GM19239 (cell line): ENCODE results near the gene TPM3.
A peak's percentile ranks its signal among the peaks of the same experiment; 100 is the strongest.
"Not testable (repeated sequence)": the region's sequence is repeated elsewhere in the genome, so short reads cannot be mapped to it uniquely, and the experiment has no call there.

Experiments used
- DNase-seq: peaks from one replicate; pipeline ENCODE4 v3.0.0; 2011; ENCODE audit warnings: low spot score; ENCODE audit not compliant: insufficient read length
- FAIRE-seq: peaks from 2 replicates; lab custom pipeline; 2011; peaks lifted over from hg19 to GRCh38; lab: Jason Lieb, UNC

Gene TPM3

DNA sequence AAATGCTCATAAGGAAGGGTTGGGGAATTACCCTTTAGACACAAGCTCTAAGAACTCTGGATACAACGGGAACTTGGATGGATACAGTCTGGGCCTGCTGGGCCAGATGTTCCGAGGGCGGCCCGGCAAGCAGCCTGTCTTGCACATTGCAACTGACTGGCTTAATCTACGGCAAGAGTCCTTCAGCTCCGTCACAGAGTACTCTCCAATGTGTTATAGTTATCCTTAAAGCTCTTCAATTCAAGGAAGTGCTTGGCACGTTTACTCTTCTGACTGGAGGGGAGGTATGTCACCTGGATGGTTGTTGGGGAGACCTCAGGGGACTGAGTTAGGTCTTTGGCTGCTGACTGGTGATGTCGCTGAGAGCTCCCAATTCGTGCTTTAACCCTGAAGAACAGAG is 15.4 kb upstream of the TPM3 start:
- DNase-seq (no peak), FAIRE-seq (no peak)

GRCh38 chr1:154206196-154206595 is 14.3 kb upstream of the TPM3 start, which contains the start of gene CFAP141:
TSS of gene CFAP141 (minus strand) at chr1:154206333. CDS start at chr1:154206307, 26 bp downstream.
- FAIRE-seq = no peak
- DNase-seq = no peak

GRCh38 chr1:154205778-154206177 is 13.9 kb upstream of the TPM3 start:
- not testable (repeated sequence) for DNase-seq, FAIRE-seq

DNA sequence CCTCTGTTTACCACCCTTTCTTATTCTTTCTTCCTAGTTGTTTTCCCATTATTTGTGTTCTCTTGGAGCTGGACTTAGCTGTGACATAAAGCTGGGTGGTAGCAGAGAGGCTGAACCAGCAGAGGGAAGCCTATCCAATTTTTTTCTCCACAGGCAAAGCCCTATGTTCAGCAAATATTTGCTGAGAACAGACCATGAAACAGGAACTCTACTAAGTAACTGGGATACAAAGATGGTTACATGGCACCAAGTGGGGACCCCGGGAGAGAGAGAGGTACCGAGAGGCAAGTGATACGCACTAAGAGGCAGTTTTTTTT is 7.6 kb upstream of the TPM3 start:
- no peak for DNase-seq
- FAIRE-seq = no peak

DNA sequence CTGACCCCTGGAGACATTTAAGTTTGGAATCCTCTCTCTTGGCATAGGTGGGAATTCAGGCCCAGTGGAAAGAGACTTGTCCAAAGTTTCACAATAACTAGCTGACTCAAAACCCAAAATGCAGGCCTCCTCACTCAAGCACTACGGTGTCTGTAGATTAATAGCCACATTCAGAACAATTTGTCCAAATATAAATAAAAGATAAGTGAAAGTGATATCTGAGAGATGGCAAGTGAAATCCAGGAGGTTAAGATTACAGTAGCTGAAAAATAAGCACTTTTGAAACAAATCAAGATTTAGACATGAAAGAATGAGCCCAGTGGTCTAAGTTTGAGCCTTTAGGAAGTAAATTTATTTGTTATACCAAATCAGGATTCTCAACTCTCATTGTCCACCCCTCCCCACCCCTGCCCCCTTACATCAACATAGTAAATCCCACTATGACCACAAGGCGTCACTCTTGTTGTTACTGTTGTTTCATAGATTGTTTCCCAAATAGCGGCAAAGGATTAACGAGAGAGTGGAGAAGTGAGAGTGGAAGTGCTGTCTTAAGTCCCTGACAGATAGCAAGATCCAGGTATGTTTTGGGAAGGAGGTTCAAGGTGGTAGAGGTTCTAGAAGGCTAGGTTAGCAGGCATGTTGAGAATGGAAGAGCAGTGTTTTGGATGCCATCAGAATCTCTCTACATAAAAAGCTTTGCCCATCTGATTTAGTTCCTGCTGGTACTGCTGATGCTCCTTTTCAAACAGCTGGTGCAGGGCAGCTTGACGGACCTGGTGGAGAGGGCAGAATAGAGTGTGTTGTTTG is 7.1 kb upstream of the TPM3 start:
- FAIRE-seq (peak; percentile 79), DNase-seq (no peak)

GRCh38 chr1:154193821-154194220 is 1.9 kb upstream of the TPM3 start:
- FAIRE-seq = no peak
- DNase-seq = no peak

DNA sequence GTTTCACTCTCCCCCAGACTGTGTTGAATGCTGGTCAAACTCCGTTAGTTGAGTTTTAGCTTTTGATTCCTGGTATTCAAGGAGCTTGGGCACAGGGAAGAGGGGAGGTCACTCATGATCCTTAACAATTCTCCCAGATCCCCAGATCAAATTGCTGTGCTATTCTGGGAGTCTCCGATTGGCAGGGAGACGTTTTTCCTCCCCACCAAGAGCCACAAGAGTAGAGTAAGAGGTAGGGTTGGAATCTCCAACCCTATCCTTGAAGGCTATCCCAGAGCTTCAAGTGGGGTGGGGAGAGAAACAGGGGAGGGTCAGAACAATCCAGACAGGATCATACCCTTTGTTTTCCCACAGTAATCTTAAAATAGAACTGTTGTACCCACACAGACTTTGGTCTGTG is 576 bp upstream of the TPM3 start:
- FAIRE-seq = no peak
- no peak for DNase-seq

DNA sequence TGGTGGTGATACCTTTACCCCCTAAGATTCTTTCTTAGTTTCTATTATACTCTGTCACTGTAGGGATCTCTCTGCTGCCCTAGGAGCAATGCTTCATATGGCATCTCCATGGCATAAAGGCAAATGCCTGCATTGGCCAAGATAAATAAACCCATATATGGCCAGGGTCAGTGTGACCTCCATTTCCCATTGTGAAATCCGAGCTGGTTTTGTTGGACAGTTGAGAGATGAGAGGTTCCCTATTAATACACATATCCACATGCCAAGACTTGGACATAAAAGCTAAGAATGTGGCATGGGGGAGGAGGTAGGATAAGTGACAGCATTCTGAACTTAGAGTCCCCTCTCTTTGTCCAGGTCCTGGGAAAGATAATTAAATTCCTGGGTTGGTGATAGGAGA is 1.4 kb downstream of the TPM3 start:
- FAIRE-seq (no peak), DNase-seq (no peak)

DNA sequence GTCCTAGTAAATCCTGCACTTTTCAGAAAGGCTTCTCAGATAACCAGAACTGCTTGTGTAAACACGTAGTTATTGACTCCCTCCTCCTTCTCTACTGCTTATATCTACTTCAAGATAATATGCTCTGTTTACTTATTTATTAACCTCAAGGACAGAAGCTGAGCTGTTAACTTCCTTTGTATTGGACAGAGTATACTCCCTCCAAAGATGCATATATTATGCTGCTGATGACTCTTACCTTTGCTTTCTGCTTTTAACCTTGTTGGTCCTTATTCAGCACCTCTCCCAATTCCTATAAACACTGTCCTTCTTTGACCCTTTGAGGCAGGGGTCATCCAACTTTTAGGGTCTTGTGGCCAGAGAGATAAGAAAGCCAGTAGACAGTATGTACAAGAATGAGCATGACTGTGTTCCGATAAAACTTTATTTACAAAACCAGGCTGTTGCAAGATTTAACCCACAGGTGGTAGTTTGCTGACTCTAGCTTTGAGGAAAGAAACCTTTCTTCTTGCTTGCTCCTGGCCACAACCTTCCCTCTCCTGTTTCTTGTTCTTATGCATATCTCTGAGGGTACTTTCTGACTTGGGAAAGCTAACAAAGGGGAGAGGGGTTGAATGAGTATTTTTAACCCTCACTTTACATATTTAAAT is 4.9 kb downstream of the TPM3 start:
- FAIRE-seq = no peak
- no peak for DNase-seq

- DNase-seq = no peak
- no peak for FAIRE-seq
These were observed 5.7 kb downstream of the TPM3 start for GRCh38 chr1:154186177-154186576.

DNA sequence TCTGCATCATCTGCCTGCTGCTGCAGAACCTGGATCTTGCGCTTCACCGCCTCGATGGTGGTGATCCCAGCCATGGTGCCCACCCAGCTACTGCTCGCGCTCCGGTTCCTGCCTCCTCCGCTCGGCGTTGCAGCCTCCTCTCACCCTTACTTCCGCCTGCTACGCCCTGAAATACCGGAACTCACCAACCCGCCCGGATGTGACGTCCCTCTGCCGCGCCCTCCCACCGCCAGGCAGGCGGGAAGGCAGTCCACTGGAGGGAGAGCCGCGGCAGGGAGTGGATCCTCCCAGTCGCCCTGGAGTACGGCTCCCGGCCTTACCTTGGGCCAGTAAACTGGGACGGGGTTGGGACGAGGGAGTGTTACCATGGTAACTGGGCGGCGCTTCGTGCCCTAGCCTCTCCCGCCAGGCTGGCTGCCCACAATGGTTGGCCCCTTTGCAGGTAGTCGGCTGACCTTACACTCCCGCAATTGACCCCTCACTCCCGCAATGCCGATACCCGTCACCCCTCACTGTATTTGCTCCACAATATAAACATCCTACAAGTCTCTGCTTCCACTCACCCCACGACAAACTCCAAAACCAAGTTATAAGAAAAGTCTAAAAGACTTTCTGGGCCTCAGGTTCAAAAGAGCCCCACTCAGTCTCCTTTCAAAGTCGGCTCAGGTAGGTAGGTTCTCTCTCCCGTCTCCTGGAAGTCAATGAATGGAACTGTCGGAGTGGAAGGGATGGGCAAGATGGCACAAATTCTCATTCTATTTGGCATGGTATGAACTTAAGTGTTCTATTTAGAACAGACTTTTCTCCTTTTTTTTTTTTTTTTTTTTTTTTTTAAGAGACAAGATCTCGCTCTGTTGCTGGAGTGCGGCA is 8.6 kb downstream of the TPM3 start:
- FAIRE-seq = peak; percentile 74

GRCh38 chr1:154182344-154183045 is 9.4 kb downstream of the TPM3 start:
- FAIRE-seq = peak; percentile 75

More for the DNA sequence above, 8.6 kb downstream of the TPM3 start:
- DNase-seq = peak; percentile 92

DNA sequence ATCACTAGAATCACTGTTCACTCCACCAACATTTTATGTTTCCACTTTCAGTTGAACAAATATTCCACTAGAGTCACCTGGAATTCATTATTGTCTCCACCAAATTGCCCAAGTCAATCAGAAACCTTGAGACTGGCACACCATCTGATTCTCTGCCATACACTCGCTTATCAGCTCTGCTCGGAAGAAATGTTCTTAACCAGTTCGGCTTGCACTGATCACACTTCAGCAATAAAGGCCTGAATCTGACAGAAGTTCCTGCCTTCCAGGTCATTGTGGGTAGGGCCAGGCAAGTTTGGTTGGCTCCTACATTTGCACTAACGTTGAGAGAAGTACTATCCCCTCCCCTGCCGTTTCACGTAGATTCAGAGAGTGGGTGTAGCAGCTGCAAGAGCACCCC is 10.0 kb downstream of the TPM3 start:
- DNase-seq (no peak), FAIRE-seq (no peak)

More at GRCh38 chr1:154182344-154183045, 9.4 kb downstream of the TPM3 start:
- no peak for DNase-seq

DNA sequence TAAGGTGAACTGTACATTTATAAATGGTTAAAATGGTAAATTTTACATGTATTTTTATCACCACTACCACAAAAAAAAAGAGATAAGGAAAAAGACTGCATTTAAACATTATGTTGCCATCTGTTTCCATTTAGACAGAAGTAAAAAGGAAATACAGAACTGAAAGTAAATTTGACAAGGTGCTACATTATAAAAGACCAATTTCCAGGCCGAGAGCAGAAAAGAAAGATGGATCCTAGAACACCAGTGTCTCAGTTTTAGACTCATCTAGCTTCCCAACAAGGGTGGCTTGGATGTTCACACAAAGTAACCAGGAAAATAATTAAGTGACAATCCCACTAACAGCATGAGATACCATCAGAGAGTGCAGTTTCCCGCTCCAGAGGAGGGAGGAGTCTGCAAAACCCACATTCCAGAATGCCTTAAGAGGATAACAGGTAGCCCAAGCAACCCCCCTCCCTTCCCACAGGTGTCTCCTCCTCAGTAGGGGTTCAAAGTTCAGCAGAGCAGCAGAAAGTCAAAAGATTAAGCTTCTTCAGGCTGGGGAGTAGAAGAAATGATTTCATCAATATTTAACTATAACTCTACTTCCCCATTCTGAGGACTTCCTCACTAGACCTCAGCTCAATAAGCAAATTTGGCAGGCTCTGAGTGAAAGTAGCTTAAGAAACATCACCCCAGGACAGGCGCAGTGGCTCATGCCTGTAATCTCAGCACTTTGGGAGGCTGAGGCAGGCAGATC is 11.8 kb downstream of the TPM3 start:
- FAIRE-seq (no peak), DNase-seq (no peak)

DNA sequence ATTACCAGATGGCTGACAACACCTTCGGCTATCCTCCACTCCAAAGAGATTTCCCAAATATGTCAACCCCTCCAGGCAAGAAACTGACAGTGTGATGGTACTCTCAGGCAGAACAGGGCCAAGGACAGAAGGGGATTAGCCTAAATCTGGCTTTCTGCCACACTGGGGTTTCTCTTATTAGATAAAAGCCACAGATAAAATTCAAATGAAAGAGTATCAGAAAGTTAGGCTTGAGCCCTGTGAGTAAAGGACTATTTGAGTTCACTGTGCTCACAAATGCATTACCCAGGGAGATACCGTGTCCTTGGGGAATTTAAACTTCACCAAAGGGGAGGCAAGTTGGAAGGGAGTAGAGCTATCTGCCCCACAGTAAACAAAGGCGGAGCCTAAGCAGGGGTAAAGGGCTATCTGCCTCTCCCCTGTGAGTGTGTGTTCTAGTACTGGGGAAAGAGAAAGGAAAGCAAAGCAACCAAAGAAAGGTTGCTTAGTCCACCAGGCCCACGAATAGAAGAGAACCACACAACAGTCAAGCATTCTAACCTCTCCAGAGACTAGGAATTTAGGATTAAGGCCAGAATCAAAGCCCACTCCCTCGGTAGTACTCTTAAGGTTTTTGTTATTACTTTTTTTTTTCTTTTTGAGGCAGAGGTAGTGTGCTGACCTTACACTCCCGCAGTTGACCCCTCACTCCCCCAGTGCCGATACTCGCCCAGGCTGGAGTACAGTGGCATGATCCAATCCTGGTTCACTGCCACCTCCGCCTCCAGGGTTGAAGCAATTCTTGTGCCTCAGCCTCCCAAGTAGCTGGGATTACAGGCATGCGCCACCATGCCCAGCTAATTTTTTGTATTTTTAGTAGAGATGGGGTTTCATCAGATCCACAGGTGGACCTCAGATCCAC is 12.7 kb downstream of the TPM3 start:
- DNase-seq = no peak
- FAIRE-seq = no peak

- DNase-seq (no peak), FAIRE-seq (no peak)
These were observed 13.9 kb downstream of the TPM3 start for GRCh38 chr1:154178013-154178412.

- FAIRE-seq = no peak
These were observed 15.6 kb downstream of the TPM3 start for GRCh38 chr1:154176337-154176736.

DNA sequence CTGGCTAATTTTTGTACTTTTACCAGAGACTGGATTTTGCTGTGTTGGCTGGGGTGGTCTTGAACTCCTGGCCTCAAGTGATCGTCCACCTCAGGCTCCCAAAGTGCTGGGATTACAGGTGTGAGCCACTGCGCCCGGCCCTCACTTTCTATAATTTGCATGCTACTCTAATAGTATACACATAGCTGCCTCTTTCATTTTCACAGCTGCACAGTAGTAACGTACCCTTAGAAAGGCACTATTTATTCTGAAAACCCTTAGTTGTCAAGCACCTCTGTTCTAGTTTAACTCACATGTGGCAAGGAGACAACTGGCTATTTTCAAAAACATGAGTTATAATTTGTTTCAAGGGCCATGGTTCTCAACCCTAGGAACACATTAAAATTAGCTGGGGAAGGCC is 17.2 kb downstream of the TPM3 start:
- DNase-seq (no peak), FAIRE-seq (no peak)

More at GRCh38 chr1:154176337-154176736, 15.6 kb downstream of the TPM3 start:
- no peak for DNase-seq

- FAIRE-seq (no peak), DNase-seq (no peak)
These were observed 20.0 kb downstream of the TPM3 start for GRCh38 chr1:154171880-154172279.
